IMR-90 (cell line): ENCODE measurements around the gene BCKDK. TPM values are rescaled to one million over a fixed set of nuclear protein-coding genes. Genes with fewer than 3 reads are reported as not detected.

Source experiments
- ATAC-seq: fragments of 200-7000 bp; cut with Tn5 transposase; 2 replicates; pipeline ENCODE4 v1.9.1; 2020; ENCODE audit warnings: low read depth, mild to moderate bottlenecking, moderate library complexity
- BruUV-seq: library from RNA; stranded (reverse); fragments of 400-500 nt; replicated peaks from 2 replicates; lab custom pipeline; 2021; lab: Mats Ljungman, UMichigan
- CTCF ChIA-PET: fragments of 300-600 bp; formaldehyde crosslinking; extraction: SDS; loops from one replicate; lab custom pipeline; 2021; ENCODE audit warnings: antibody characterized with exemption; lab: Yijun Ruan, JAX
- POLR2A ChIA-PET: fragments of 300-600 bp; sonication (Branson Sonifier 250); formaldehyde crosslinking; loops from one replicate; lab custom pipeline; 2022; ENCODE audit warnings: antibody characterized with exemption; ENCODE audit not compliant: unreplicated experiment; lab: Charles Lee
- DNase-seq: peaks from one replicate; pipeline ENCODE4 v3.0.0; 2013
- H2AFZ ChIP-seq: replicated peaks from 2 replicates; pipeline ENCODE3; 2013; ENCODE audit warnings: low read length, mild to moderate bottlenecking; ENCODE audit not compliant: poor library complexity
- H2AK5ac ChIP-seq: 2 replicates; pipeline ENCODE4 v1.6.1; 2013; ENCODE audit warnings: low read depth, low read length, inconsistent platforms
- H2AK9ac ChIP-seq: replicated peaks from 2 replicates; pipeline ENCODE3; 2013; ENCODE audit warnings: mild to moderate bottlenecking, low read depth, low read length, moderate library complexity; ENCODE audit not compliant: poor library complexity
- H2BK120ac ChIP-seq: 2 replicates; pipeline ENCODE4 v1.6.1; 2013; ENCODE audit warnings: low read depth, low read length, inconsistent platforms
- H2BK15ac ChIP-seq: 3 replicates; pipeline ENCODE4 v1.6.1; 2013; ENCODE audit warnings: low read depth, low read length, inconsistent platforms
- H2BK20ac ChIP-seq: 2 replicates; pipeline ENCODE4 v1.6.1; 2013; ENCODE audit warnings: low read depth, mild to moderate bottlenecking, inconsistent platforms, low read length, moderate library complexity
- H2BK5ac ChIP-seq: 2 replicates; pipeline ENCODE4 v1.6.1; 2013; ENCODE audit warnings: mild to moderate bottlenecking, low read depth, low read length, inconsistent platforms; ENCODE audit not compliant: poor library complexity, severe bottlenecking
- H3K14ac ChIP-seq: replicated peaks from 2 replicates; pipeline ENCODE4 v1.6.1; 2013; ENCODE audit warnings: low read depth, low read length, inconsistent platforms
- H3K18ac ChIP-seq: 2 replicates; pipeline ENCODE4 v1.6.1; 2013; ENCODE audit warnings: low read depth, low read length, control low read depth
- H3K23ac ChIP-seq: 2 replicates; pipeline ENCODE4 v1.6.1; 2013; ENCODE audit warnings: low read depth, low read length, inconsistent platforms
- H3K27ac ChIP-seq: 2 replicates; pipeline ENCODE4 v1.5.1; 2013; ENCODE audit warnings: mild to moderate bottlenecking, control low read depth, low read length; ENCODE audit not compliant: insufficient read depth
- H3K27me3 ChIP-seq: 2 replicates; pipeline ENCODE4 v1.6.1; 2013; ENCODE audit warnings: low read length; ENCODE audit not compliant: control insufficient read depth, insufficient read depth
- H3K36me3 ChIP-seq: 2 replicates; pipeline ENCODE4 v1.6.1; 2013; ENCODE audit warnings: low read length, mixed read lengths; ENCODE audit not compliant: control insufficient read depth, insufficient read depth
- H3K4ac ChIP-seq: 2 replicates; pipeline ENCODE4 v1.6.1; 2013; ENCODE audit warnings: low read depth, low read length, inconsistent platforms
- H3K4me1 ChIP-seq: 2 replicates; pipeline ENCODE4 v1.6.1; 2013; ENCODE audit warnings: low read length, mixed read lengths; ENCODE audit not compliant: control insufficient read depth, insufficient read depth
- H3K4me2 ChIP-seq: 2 replicates; pipeline ENCODE4 v1.6.1; 2013; ENCODE audit warnings: low read depth, mild to moderate bottlenecking, control low read depth, low read length, moderate library complexity
- H3K4me3 ChIP-seq: 2 replicates; pipeline ENCODE4 v1.5.1; 2013; ENCODE audit warnings: low read depth, mild to moderate bottlenecking, control low read depth, low read length, moderate library complexity; ENCODE audit not compliant: insufficient read depth
- H3K56ac ChIP-seq: 2 replicates; pipeline ENCODE4 v1.6.1; 2013; ENCODE audit warnings: low read length, inconsistent platforms; ENCODE audit not compliant: insufficient read depth; ENCODE audit errors: extremely low read depth
- H3K79me1 ChIP-seq, 2 experiments: 2 replicates each; pipeline ENCODE4 v1.6.1; 2013; ENCODE audit warnings: low read length in 2 of 2, inconsistent platforms in 1 of 2, low read depth in 1 of 2
- H3K9ac ChIP-seq: 2 replicates; pipeline ENCODE4 v1.6.1; 2013; ENCODE audit warnings: low read depth, low read length, control low read depth
- H3K9me1 ChIP-seq: 2 replicates; pipeline ENCODE4 v1.6.1; 2013; ENCODE audit warnings: low read length, inconsistent platforms; ENCODE audit not compliant: insufficient read depth
- H3K9me3 ChIP-seq: 2 replicates; pipeline ENCODE4 v1.6.1; 2013; ENCODE audit warnings: low read length; ENCODE audit not compliant: control insufficient read depth, insufficient read depth
- H4K20me1 ChIP-seq: 2 replicates; pipeline ENCODE4 v1.6.1; 2013; ENCODE audit warnings: low read length, inconsistent platforms; ENCODE audit not compliant: insufficient read depth
- H4K5ac ChIP-seq: 2 replicates; pipeline ENCODE4 v1.6.1; 2013; ENCODE audit warnings: mild to moderate bottlenecking, low read depth, low read length, control low read depth
- H4K8ac ChIP-seq, 2 experiments: 2 replicates each; pipeline ENCODE4 v1.6.1; 2013; ENCODE audit warnings: low read depth in 2 of 2, low read length in 2 of 2, control low read depth in 1 of 2, inconsistent platforms in 1 of 2
- H4K91ac ChIP-seq: 2 replicates; pipeline ENCODE4 v1.6.1; 2013; ENCODE audit warnings: low read depth, low read length, inconsistent platforms; ENCODE audit not compliant: insufficient read depth
- BHLHE40 ChIP-seq: fragments of 150-350 bp; IDR thresholded peaks from 2 replicates; pipeline ENCODE4 v1.6.1; 2016; ENCODE audit warnings: mild to moderate bottlenecking, low read depth, low read length
- CEBPB ChIP-seq: IDR thresholded peaks from 2 replicates; pipeline ENCODE4 v1.6.1; 2012; ENCODE audit warnings: low read depth, low read length, improper control_type of control experiment
- CHD1 ChIP-seq: IDR thresholded peaks from 2 replicates; pipeline ENCODE4 v1.6.1; 2012; ENCODE audit warnings: low read depth, low read length, improper control_type of control experiment
- ELK1 ChIP-seq: fragments of 150-350 bp; IDR thresholded peaks from 2 replicates; pipeline ENCODE4 v1.6.1; 2016; ENCODE audit warnings: low read depth, mild to moderate bottlenecking, low read length, moderate library complexity, borderline replicate concordance
- FOS ChIP-seq: fragments of 150-350 bp; IDR thresholded peaks from 2 replicates; pipeline ENCODE4 v1.6.1; 2016; ENCODE audit warnings: low read depth, low read length
- MAFK ChIP-seq: IDR thresholded peaks from 2 replicates; pipeline ENCODE4 v1.6.1; 2012; ENCODE audit warnings: low read depth, low read length, improper control_type of control experiment
- MXI1 ChIP-seq: IDR thresholded peaks from 2 replicates; pipeline ENCODE4 v1.6.1; 2012; ENCODE audit warnings: low read depth, mild to moderate bottlenecking, low read length, moderate library complexity, borderline replicate concordance
- NFE2L2 ChIP-seq: fragments of 150-350 bp; IDR thresholded peaks from 2 replicates; pipeline ENCODE4 v1.6.1; 2016; ENCODE audit warnings: low read depth, mild to moderate bottlenecking, low read length
- POLR2A ChIP-seq: IDR thresholded peaks from 2 replicates; pipeline ENCODE4 v1.6.1; 2012; ENCODE audit warnings: mild to moderate bottlenecking, low read depth, low read length
- RAD21 ChIP-seq: IDR thresholded peaks from 2 replicates; pipeline ENCODE4 v1.6.1; 2012; ENCODE audit warnings: low read length, improper control_type of control experiment
- RCOR1 ChIP-seq: IDR thresholded peaks from 2 replicates; pipeline ENCODE4 v1.6.1; 2012; ENCODE audit warnings: mild to moderate bottlenecking, low read length, improper control_type of control experiment; ENCODE audit not compliant: insufficient replicate concordance
- RFX5 ChIP-seq: IDR thresholded peaks from 2 replicates; pipeline ENCODE4 v1.8.0; 2012; ENCODE audit warnings: low read depth, mild to moderate bottlenecking, low read length, moderate library complexity
- SMC3 ChIP-seq: fragments of 150-350 bp; IDR thresholded peaks from 2 replicates; pipeline ENCODE4 v1.6.1; 2016; ENCODE audit warnings: low read depth, mild to moderate bottlenecking, antibody characterized with exemption, low read length, moderate library complexity
- USF2 ChIP-seq: fragments of 150-350 bp; IDR thresholded peaks from 2 replicates; pipeline ENCODE4 v1.6.1; 2017; ENCODE audit warnings: mild to moderate bottlenecking, antibody characterized with exemption, low read length, low read depth
- WGBS, 2 experiments: methylation state at CpG; one replicate each; pipeline versions ENCODE4 v1.1.5 to v1.1.7; 2013; ENCODE audit warnings: missing lambda C conversion rate in 2 of 2; ENCODE audit not compliant: insufficient read length in 1 of 2; ENCODE audit errors: extremely low coverage in 2 of 2; 5-methylcytosine and 5-hydroxymethylcytosine counted together
- dilution Hi-C: fragments of 300-500 bp; cut with HindIII; formaldehyde crosslinking; loops from one replicate; pipeline ENCODE4 v1.14.3; 2018; ENCODE audit warnings: low sequenced_read_pairs; ENCODE audit not compliant: unreplicated experiment
- in situ Hi-C: fragments of 300-500 bp; cut with MboI; formaldehyde crosslinking; loops from 3 replicates; pipeline ENCODE4 v1.14.3; 2019; ENCODE audit warnings: low sequenced_read_pairs, inconsistent platforms, mixed read lengths
- intact Hi-C: fragments of 100-400 bp; cut with micrococcal nuclease; formaldehyde crosslinking; loops from 2 replicates; pipeline ENCODE4 v1.10.0; 2022
- polyA plus RNA-seq, 3 experiments: library from polyadenylated mRNA; depleted of rRNA; stranded (reverse); fragments of >200 nt; gene quantifications; 2 replicates each; pipeline ENCODE4 v1.2.3, GENCODE V29; 2012; ENCODE audit warnings: low replicate concordance in 1 of 3
- total RNA-seq: library from RNA; depleted of rRNA; stranded (reverse); fragments of >200 nt; gene quantifications from 2 replicates; pipeline ENCODE4 v1.2.3, GENCODE V29; 2012
- TF ChIP-seq, protein P1 (sequence below): conservative IDR thresholded peaks from 2 replicates; pipeline ENCODE4 v1.5.1; 2012; ENCODE audit warnings: mild to moderate bottlenecking, low read depth, low read length, improper control_type of control experiment

Gene BCKDK
- total and polyA plus RNA-seq, 2 of the 4 experiments (the other 2 are of a cell fraction) = 26.0 to 79.3 TPM

DNA sequence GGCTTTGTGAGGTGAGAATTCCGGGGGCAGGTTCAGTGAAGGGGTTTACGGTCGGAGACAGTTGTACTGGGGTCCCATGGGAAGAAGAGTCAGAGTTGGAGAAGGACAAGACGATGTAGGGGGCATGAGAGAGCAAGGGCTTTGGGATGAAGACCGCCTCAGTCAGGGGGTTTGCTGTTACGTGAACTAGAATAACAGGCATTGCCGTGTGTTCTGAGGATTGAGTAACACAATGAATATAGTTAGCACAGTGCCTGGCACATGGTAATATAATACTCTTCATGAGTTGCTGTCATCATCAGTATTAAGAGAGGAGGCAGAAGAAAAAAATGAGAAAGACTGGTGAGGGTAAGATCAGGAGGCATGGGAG is 33.4 kb upstream of the BCKDK start:
- peak; percentile 12 for DNase-seq
- Histone ChIP-seq H3K4me2 (peak overlapping the region; percentile 94), H3K36me3 (peaks cover 36% of the 10 kb centered on the region), H2BK5ac (peak overlapping the region; percentile 81), H3K4me3 (peak overlapping the region; percentile 81), H4K91ac (peak overlapping the region; percentile 75; the same call in 1 of the 2 replicates), H2BK15ac (no peak overlapping the region), H3K9me1 (no peaks in the 10 kb centered on the region), H2AK9ac (peak overlapping the region; percentile 98), H3K4ac (peak overlapping the region; percentile 90), H3K56ac (peak overlapping the region; percentile 50; the same call in 1 of the 2 replicates), H3K9ac (peak overlapping the region; percentile 84), H4K20me1 (no peaks in the 10 kb centered on the region; the same call in 1 of the 2 replicates), H4K5ac (peak overlapping the region; percentile 78), H3K27ac (peak overlapping the region; percentile 77), H3K79me1 (peaks cover 14 to 59% of the 10 kb centered on the region in 2 experiments), H3K14ac (peak overlapping the region; percentile 80), H3K18ac (no peak overlapping the region), H4K8ac (peak overlapping the region; percentile 30 to 89; a peak in 2 of 4 replicates), H2AFZ (peak overlapping the region; percentile 91), H2AK5ac (peak overlapping the region; percentile 92), H3K27me3 (no peaks in the 10 kb centered on the region), H3K9me3 (no peaks in the 10 kb centered on the region), H3K23ac (peak overlapping the region; percentile 47), H3K4me1 (peaks cover 6% of the 10 kb centered on the region), H2BK120ac (no peak overlapping the region), H2BK20ac (no peak overlapping the region)
- BruUV-seq = no TSS peak
- WGBS, 2 experiments = no CpG with 5 or more reads among the region's 7 CpGs
- CTCF ChIA-PET = interaction anchor here (1.0 kb wide), 1 partner anchor 17 kb away, joined by 4 read pairs; no protein-coding TSS in a partner anchor
- in situ Hi-C loops = loop anchor here (10.0 kb wide), 1 partner anchor 390 kb away; no protein-coding TSS in a partner anchor
- dilution Hi-C loops = no loop called here
- intact Hi-C loops = loop anchor here (1.0 to 10.0 kb wide), 3 partner anchors 77 to 120 kb away; partner anchors contain the start of genes HSD3B7 and SETD1A
- no peak for ATAC-seq
- no peak for TF ChIP-seq NFE2L2
- no peak for TF ChIP-seq RAD21
- TF ChIP-seq BHLHE40 = no peak
- no peak for TF ChIP-seq MAFK
- TF ChIP-seq FOS = no peak
- no peak for TF ChIP-seq ELK1
- TF ChIP-seq MXI1 = 0 out of 2 replicates have a peak, but pooled peaks have one; percentile 22
- TF ChIP-seq CHD1 = no peak
- TF ChIP-seq RCOR1 = no peak
- peak; percentile 57 for TF ChIP-seq CEBPB
- no peak for TF ChIP-seq USF2
- no peak for TF ChIP-seq SMC3
- TF ChIP-seq RFX5 = no peak
- TF ChIP-seq POLR2A = no peak
- TF ChIP-seq, protein P1, sequence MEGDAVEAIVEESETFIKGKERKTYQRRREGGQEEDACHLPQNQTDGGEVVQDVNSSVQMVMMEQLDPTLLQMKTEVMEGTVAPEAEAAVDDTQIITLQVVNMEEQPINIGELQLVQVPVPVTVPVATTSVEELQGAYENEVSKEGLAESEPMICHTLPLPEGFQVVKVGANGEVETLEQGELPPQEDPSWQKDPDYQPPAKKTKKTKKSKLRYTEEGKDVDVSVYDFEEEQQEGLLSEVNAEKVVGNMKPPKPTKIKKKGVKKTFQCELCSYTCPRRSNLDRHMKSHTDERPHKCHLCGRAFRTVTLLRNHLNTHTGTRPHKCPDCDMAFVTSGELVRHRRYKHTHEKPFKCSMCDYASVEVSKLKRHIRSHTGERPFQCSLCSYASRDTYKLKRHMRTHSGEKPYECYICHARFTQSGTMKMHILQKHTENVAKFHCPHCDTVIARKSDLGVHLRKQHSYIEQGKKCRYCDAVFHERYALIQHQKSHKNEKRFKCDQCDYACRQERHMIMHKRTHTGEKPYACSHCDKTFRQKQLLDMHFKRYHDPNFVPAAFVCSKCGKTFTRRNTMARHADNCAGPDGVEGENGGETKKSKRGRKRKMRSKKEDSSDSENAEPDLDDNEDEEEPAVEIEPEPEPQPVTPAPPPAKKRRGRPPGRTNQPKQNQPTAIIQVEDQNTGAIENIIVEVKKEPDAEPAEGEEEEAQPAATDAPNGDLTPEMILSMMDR = no peak
- POLR2A ChIA-PET = no interaction called here
